ENCODE measurements around the gene PIGN.

DNA sequence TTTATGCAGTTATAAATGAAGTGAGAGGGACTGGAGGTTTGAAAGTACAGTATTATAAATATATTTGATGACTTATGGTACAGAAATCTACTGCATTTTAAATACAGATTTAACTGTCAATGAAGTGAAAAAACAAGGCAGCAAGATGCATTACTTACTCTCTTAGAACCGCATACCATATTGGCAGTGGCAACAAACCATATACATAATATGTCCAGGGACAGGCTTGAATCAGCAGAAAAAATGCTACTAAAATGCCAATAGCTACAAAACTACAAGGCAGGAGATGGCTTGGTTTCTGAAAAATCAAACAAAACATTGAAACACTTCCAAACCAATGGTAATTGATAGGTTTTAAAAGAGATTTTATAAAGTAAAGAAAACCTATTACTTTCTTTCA, 77.2 kb downstream of the PIGN start:
- TF ChIP-seq, protein P1, sequence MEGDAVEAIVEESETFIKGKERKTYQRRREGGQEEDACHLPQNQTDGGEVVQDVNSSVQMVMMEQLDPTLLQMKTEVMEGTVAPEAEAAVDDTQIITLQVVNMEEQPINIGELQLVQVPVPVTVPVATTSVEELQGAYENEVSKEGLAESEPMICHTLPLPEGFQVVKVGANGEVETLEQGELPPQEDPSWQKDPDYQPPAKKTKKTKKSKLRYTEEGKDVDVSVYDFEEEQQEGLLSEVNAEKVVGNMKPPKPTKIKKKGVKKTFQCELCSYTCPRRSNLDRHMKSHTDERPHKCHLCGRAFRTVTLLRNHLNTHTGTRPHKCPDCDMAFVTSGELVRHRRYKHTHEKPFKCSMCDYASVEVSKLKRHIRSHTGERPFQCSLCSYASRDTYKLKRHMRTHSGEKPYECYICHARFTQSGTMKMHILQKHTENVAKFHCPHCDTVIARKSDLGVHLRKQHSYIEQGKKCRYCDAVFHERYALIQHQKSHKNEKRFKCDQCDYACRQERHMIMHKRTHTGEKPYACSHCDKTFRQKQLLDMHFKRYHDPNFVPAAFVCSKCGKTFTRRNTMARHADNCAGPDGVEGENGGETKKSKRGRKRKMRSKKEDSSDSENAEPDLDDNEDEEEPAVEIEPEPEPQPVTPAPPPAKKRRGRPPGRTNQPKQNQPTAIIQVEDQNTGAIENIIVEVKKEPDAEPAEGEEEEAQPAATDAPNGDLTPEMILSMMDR (IDR thresholded peaks at IDR 0.05; ENCODE audit: low read depth, low read length) = no peak
- TF ChIP-seq POLR2A (IDR thresholded peaks at IDR 0.05; ENCODE audit: extremely low read depth, insufficient read length) = no peak
- TF ChIP-seq, protein P2, sequence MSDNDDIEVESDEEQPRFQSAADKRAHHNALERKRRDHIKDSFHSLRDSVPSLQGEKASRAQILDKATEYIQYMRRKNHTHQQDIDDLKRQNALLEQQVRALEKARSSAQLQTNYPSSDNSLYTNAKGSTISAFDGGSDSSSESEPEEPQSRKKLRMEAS (IDR thresholded peaks at IDR 0.05; ENCODE audit: low read depth, low read length) = no peak
- TF ChIP-seq MYC (IDR thresholded peaks at IDR 0.05; ENCODE audit: low read depth, low read length) = no peak
